ENCODE data around the gene HSPA8. TPM values are rescaled to one million over a fixed set of nuclear protein-coding genes. Genes with fewer than 3 reads are reported as not detected.

The HSPA8 gene
- total and polyA plus RNA-seq, 2 experiments from 2014 or later, result 826 to 2,903 TPM

- no peak overlapping the region for H3K27ac ChIP-seq (ENCODE audit: low read depth)
- peaks cover 14% of the 10 kb centered on the region for H3K27me3 Mint-ChIP-seq (ENCODE audit: insufficient read depth, low read depth, poor library complexity)
- H3K27ac Mint-ChIP-seq, result no peak overlapping the region
- H3K79me2 ChIP-seq (replicated peaks; ENCODE audit: insufficient read depth), result no peaks in the 10 kb centered on the region
- no peak overlapping the region for H3K4me3 Mint-ChIP-seq
- peaks cover 7% of the 10 kb centered on the region for H4K20me1 ChIP-seq (replicated peaks; ENCODE audit: insufficient read depth)
- H3F3A ChIP-seq (replicated peaks; ENCODE audit: low read depth), result peaks cover 20% of the 10 kb centered on the region
- TF ChIP-seq CREB1 (CRISPR knock-in tag; IDR thresholded peaks at IDR 0.05; ENCODE audit: low read depth), result no peak
- TF ChIP-seq, protein P1, sequence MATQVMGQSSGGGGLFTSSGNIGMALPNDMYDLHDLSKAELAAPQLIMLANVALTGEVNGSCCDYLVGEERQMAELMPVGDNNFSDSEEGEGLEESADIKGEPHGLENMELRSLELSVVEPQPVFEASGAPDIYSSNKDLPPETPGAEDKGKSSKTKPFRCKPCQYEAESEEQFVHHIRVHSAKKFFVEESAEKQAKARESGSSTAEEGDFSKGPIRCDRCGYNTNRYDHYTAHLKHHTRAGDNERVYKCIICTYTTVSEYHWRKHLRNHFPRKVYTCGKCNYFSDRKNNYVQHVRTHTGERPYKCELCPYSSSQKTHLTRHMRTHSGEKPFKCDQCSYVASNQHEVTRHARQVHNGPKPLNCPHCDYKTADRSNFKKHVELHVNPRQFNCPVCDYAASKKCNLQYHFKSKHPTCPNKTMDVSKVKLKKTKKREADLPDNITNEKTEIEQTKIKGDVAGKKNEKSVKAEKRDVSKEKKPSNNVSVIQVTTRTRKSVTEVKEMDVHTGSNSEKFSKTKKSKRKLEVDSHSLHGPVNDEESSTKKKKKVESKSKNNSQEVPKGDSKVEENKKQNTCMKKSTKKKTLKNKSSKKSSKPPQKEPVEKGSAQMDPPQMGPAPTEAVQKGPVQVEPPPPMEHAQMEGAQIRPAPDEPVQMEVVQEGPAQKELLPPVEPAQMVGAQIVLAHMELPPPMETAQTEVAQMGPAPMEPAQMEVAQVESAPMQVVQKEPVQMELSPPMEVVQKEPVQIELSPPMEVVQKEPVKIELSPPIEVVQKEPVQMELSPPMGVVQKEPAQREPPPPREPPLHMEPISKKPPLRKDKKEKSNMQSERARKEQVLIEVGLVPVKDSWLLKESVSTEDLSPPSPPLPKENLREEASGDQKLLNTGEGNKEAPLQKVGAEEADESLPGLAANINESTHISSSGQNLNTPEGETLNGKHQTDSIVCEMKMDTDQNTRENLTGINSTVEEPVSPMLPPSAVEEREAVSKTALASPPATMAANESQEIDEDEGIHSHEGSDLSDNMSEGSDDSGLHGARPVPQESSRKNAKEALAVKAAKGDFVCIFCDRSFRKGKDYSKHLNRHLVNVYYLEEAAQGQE (IDR thresholded peaks at IDR 0.05; ENCODE audit: unreplicated experiment), result no peak
- no peak for TF ChIP-seq EZH2 (IDR thresholded peaks at IDR 0.05; ENCODE audit: low read depth, unreplicated experiment)
- no peak for TF ChIP-seq POLR2AphosphoS5 (IDR thresholded peaks at IDR 0.05; ENCODE audit: low read depth)
- no peak for TF ChIP-seq JUNB (IDR thresholded peaks at IDR 0.05; ENCODE audit: unreplicated experiment)
- TF ChIP-seq, protein P2, sequence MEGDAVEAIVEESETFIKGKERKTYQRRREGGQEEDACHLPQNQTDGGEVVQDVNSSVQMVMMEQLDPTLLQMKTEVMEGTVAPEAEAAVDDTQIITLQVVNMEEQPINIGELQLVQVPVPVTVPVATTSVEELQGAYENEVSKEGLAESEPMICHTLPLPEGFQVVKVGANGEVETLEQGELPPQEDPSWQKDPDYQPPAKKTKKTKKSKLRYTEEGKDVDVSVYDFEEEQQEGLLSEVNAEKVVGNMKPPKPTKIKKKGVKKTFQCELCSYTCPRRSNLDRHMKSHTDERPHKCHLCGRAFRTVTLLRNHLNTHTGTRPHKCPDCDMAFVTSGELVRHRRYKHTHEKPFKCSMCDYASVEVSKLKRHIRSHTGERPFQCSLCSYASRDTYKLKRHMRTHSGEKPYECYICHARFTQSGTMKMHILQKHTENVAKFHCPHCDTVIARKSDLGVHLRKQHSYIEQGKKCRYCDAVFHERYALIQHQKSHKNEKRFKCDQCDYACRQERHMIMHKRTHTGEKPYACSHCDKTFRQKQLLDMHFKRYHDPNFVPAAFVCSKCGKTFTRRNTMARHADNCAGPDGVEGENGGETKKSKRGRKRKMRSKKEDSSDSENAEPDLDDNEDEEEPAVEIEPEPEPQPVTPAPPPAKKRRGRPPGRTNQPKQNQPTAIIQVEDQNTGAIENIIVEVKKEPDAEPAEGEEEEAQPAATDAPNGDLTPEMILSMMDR (conservative IDR thresholded peaks at IDR 0.05; ENCODE audit: low read depth in 2 of 2), result no peak
- TF ChIP-seq ZNF331 (CRISPR knock-in tag; IDR thresholded peaks at IDR 0.05; ENCODE audit: low read depth), result no peak
- TF ChIP-seq EZH2phosphoT487 (IDR thresholded peaks at IDR 0.05; ENCODE audit: unreplicated experiment), result no peak
- TF ChIP-seq ZNF114 (CRISPR knock-in tag; IDR thresholded peaks at IDR 0.05), result no peak
- TF ChIP-seq, protein P3, sequence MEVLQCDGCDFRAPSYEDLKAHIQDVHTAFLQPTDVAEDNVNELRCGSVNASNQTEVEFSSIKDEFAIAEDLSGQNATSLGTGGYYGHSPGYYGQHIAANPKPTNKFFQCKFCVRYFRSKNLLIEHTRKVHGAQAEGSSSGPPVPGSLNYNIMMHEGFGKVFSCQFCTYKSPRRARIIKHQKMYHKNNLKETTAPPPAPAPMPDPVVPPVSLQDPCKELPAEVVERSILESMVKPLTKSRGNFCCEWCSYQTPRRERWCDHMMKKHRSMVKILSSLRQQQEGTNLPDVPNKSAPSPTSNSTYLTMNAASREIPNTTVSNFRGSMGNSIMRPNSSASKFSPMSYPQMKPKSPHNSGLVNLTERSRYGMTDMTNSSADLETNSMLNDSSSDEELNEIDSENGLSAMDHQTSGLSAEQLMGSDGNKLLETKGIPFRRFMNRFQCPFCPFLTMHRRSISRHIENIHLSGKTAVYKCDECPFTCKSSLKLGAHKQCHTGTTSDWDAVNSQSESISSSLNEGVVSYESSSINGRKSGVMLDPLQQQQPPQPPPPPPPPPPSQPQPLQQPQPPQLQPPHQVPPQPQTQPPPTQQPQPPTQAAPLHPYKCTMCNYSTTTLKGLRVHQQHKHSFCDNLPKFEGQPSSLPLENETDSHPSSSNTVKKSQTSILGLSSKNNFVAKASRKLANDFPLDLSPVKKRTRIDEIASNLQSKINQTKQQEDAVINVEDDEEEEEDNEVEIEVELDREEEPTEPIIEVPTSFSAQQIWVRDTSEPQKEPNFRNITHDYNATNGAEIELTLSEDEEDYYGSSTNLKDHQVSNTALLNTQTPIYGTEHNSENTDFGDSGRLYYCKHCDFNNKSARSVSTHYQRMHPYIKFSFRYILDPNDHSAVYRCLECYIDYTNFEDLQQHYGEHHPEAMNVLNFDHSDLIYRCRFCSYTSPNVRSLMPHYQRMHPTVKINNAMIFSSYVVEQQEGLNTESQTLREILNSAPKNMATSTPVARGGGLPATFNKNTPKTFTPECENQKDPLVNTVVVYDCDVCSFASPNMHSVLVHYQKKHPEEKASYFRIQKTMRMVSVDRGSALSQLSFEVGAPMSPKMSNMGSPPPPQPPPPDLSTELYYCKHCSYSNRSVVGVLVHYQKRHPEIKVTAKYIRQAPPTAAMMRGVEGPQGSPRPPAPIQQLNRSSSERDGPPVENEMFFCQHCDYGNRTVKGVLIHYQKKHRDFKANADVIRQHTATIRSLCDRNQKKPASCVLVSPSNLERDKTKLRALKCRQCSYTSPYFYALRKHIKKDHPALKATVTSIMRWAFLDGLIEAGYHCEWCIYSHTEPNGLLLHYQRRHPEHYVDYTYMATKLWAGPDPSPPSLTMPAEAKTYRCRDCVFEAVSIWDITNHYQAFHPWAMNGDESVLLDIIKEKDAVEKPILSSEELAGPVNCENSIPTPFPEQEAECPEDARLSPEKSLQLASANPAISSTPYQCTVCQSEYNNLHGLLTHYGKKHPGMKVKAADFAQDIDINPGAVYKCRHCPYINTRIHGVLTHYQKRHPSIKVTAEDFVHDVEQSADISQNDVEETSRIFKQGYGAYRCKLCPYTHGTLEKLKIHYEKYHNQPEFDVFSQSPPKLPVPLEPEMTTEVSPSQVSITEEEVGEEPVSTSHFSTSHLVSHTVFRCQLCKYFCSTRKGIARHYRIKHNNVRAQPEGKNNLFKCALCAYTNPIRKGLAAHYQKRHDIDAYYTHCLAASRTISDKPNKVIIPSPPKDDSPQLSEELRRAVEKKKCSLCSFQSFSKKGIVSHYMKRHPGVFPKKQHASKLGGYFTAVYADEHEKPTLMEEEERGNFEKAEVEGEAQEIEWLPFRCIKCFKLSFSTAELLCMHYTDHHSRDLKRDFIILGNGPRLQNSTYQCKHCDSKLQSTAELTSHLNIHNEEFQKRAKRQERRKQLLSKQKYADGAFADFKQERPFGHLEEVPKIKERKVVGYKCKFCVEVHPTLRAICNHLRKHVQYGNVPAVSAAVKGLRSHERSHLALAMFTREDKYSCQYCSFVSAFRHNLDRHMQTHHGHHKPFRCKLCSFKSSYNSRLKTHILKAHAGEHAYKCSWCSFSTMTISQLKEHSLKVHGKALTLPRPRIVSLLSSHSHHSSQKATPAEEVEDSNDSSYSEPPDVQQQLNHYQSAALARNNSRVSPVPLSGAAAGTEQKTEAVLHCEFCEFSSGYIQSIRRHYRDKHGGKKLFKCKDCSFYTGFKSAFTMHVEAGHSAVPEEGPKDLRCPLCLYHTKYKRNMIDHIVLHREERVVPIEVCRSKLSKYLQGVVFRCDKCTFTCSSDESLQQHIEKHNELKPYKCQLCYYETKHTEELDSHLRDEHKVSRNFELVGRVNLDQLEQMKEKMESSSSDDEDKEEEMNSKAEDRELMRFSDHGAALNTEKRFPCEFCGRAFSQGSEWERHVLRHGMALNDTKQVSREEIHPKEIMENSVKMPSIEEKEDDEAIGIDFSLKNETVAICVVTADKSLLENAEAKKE (CRISPR knock-in tag; IDR thresholded peaks at IDR 0.05), result no peak
- no peak overlapping the region for H3K4me2 ChIP-seq
- H3K9me3 Mint-ChIP-seq, result no peaks in the 10 kb centered on the region; the same call in 2 of the 3 replicates
- H3K27me3 ChIP-seq (ENCODE audit: insufficient read depth), result no peaks in the 10 kb centered on the region
- peaks cover 26% of the 10 kb centered on the region; the same call in 2 of the 3 replicates for H3K36me3 Mint-ChIP-seq (ENCODE audit: low read depth)
- ATAC-seq (no peak), DNase-seq (ENCODE audit: low spot score) (no peak)
- H3K36me3 ChIP-seq (ENCODE audit: insufficient read depth), result peaks cover 7% of the 10 kb centered on the region; the same call in 1 of the 2 replicates
- no peak overlapping the region for H2AFZ ChIP-seq
- H3K4me1 ChIP-seq (ENCODE audit: insufficient read depth), result no peaks in the 10 kb centered on the region
- no peaks in the 10 kb centered on the region for H3K9me2 ChIP-seq (ENCODE audit: insufficient read depth)
- peaks cover 1% of the 10 kb centered on the region for H3K4me1 Mint-ChIP-seq
- no peak overlapping the region for H3K4me3 ChIP-seq
Measured at GRCh38 chr11:123051146-123051545, 10.8 kb downstream of the HSPA8 start.
